DOHH2 (cell line): Measurements from ENCODE around the gene OR6N1.

Experiments
- H3F3A ChIP-seq: fragments of 200-600 bp; sonication (generic), shearing (Covaris generic); 2 replicates; pipeline ENCODE4 v1.6.0; 2016; ENCODE audit warnings: antibody characterized with exemption, mild to moderate bottlenecking; ENCODE audit not compliant: control insufficient read depth, insufficient read depth
- H3K27ac ChIP-seq: fragments of 200-600 bp; sonication (generic); 2 replicates; pipeline ENCODE4 v1.5.1; 2014; ENCODE audit warnings: low read depth, mild to moderate bottlenecking, low read length, moderate library complexity
- H3K27me3 ChIP-seq: fragments of 200-600 bp; sonication (generic); 2 replicates; pipeline ENCODE4 v1.6.1; 2014; ENCODE audit warnings: mild to moderate bottlenecking, low read length, mixed read lengths; ENCODE audit not compliant: control insufficient read depth
- H3K36me3 ChIP-seq: fragments of 200-600 bp; sonication (generic); 2 replicates; pipeline ENCODE4 v1.6.1; 2014; ENCODE audit warnings: mild to moderate bottlenecking, low read length, moderate library complexity, mixed read lengths; ENCODE audit not compliant: control insufficient read depth
- H3K4me1 ChIP-seq: fragments of 200-600 bp; sonication (generic); 2 replicates; pipeline ENCODE4 v1.6.1; 2014; ENCODE audit warnings: mild to moderate bottlenecking, low read length, mixed read lengths; ENCODE audit not compliant: control insufficient read depth
- H3K4me2 ChIP-seq: fragments of 200-600 bp; sonication (generic); 2 replicates; pipeline ENCODE4 v1.6.0; 2014; ENCODE audit warnings: mild to moderate bottlenecking, low read length, moderate library complexity
- H3K4me3 ChIP-seq: fragments of 200-600 bp; sonication (generic); 2 replicates; pipeline ENCODE4 v1.5.1; 2014; ENCODE audit warnings: mild to moderate bottlenecking, low read length, mixed read lengths
- H3K79me2 ChIP-seq: fragments of 200-600 bp; sonication (generic); 2 replicates; pipeline ENCODE4 v1.6.1; 2014; ENCODE audit warnings: mild to moderate bottlenecking, low read length, mixed read lengths; ENCODE audit not compliant: control insufficient read depth
- H3K9me2 ChIP-seq: fragments of 200-600 bp; sonication (generic); replicated peaks from 2 replicates; pipeline ENCODE4 v1.6.1; 2014; ENCODE audit warnings: mild to moderate bottlenecking, low read length, mixed read lengths; ENCODE audit not compliant: control insufficient read depth
- H3K9me3 ChIP-seq: fragments of 200-600 bp; sonication (generic); 2 replicates; pipeline ENCODE4 v1.6.1; 2014; ENCODE audit warnings: antibody characterized with exemption, low read length, mixed read lengths; ENCODE audit not compliant: control insufficient read depth, insufficient read depth
- H4K20me1 ChIP-seq: fragments of 200-600 bp; sonication (generic); 2 replicates; pipeline ENCODE4 v1.6.0; 2014; ENCODE audit warnings: low read depth, mild to moderate bottlenecking, antibody characterized with exemption, low read length, moderate library complexity; ENCODE audit not compliant: control insufficient read depth, insufficient read depth
- CTCF ChIP-seq: fragments of 200-600 bp; sonication (generic); IDR thresholded peaks from one replicate; pipeline ENCODE4 v1.5.1; 2014; ENCODE audit warnings: antibody characterized with exemption, mild to moderate bottlenecking, low read depth, low read length; ENCODE audit not compliant: poor library complexity, severe bottlenecking
- EZH2phosphoT487 ChIP-seq: fragments of 200-600 bp; sonication (generic); IDR thresholded peaks from 2 replicates; pipeline ENCODE4 v1.6.1; 2017; ENCODE audit warnings: borderline replicate concordance, mild to moderate bottlenecking, antibody characterized with exemption, low read length, moderate library complexity, mixed read lengths

OR6N1 gene

GRCh38 chr1:158717344-158717743, 54.7 kb downstream of the OR6N1 start:
- no peaks in the 10 kb centered on the region for H3F3A ChIP-seq
- no peak overlapping the region for H3K27ac ChIP-seq
- H3K27me3 ChIP-seq, result 0 out of 2 replicates have a peak, but pooled peaks cover 7% of the 10 kb centered on the region
- no peaks in the 10 kb centered on the region for H4K20me1 ChIP-seq
- no peaks in the 10 kb centered on the region for H3K9me2 ChIP-seq
- no peaks in the 10 kb centered on the region for H3K79me2 ChIP-seq
- H3K4me2 ChIP-seq, result no peak overlapping the region
- H3K36me3 ChIP-seq, result no peaks in the 10 kb centered on the region
- no peak overlapping the region for H3K4me3 ChIP-seq
- H3K9me3 ChIP-seq, result no peaks in the 10 kb centered on the region
- no peak for TF ChIP-seq EZH2phosphoT487
- TF ChIP-seq CTCF, result no peak
- no peaks in the 10 kb centered on the region for H3K4me1 ChIP-seq

GRCh38 chr1:158716335-158716734, 55.7 kb downstream of the OR6N1 start:
- H3F3A ChIP-seq, result no peaks in the 10 kb centered on the region
- no peaks in the 10 kb centered on the region for H3K36me3 ChIP-seq
- H3K9me2 ChIP-seq, result no peaks in the 10 kb centered on the region
- no peaks in the 10 kb centered on the region for H3K9me3 ChIP-seq
- H3K4me1 ChIP-seq, result no peaks in the 10 kb centered on the region
- no peak overlapping the region for H3K4me3 ChIP-seq
- no peak overlapping the region for H3K4me2 ChIP-seq
- no peak for TF ChIP-seq CTCF
- no peak for TF ChIP-seq EZH2phosphoT487
- H4K20me1 ChIP-seq, result no peaks in the 10 kb centered on the region
- H3K79me2 ChIP-seq, result no peaks in the 10 kb centered on the region
- H3K27ac ChIP-seq, result no peak overlapping the region
- 0 out of 2 replicates have a peak, but pooled peaks cover 9% of the 10 kb centered on the region for H3K27me3 ChIP-seq

- H3K9me3 ChIP-seq, result no peaks in the 10 kb centered on the region
- H3K4me2 ChIP-seq, result no peak overlapping the region
- no peak overlapping the region for H3K27ac ChIP-seq
- no peak overlapping the region for H3K4me3 ChIP-seq
- H3K36me3 ChIP-seq, result no peaks in the 10 kb centered on the region
- H3K9me2 ChIP-seq, result no peaks in the 10 kb centered on the region
- no peaks in the 10 kb centered on the region for H3K4me1 ChIP-seq
- H3K79me2 ChIP-seq, result no peaks in the 10 kb centered on the region
- no peak for TF ChIP-seq CTCF
- TF ChIP-seq EZH2phosphoT487, result no peak
- H4K20me1 ChIP-seq, result no peaks in the 10 kb centered on the region
- H3K27me3 ChIP-seq, result 0 out of 2 replicates have a peak, but pooled peaks cover 5% of the 10 kb centered on the region
- no peaks in the 10 kb centered on the region for H3F3A ChIP-seq
These were observed 57.2 kb downstream of the OR6N1 start for GRCh38 chr1:158714754-158715153.
